Caki2 (cell line): Measurements from ENCODE around the gene OXTR. TPM values are rescaled to one million over a fixed set of nuclear protein-coding genes. Genes with fewer than 3 reads are reported as not detected.

Experiments used
- DNase-seq: peaks from one replicate; pipeline ENCODE4 v3.0.0-alpha.2; 2015; ENCODE audit warnings: low read depth
- in situ Hi-C: cut with HindIII; loops from 2 replicates; pipeline ENCODE4 v1.10.0; 2016; ENCODE audit warnings: low sequenced_read_pairs, low pct_unique_long_range_greater_than_20kb, mixed read lengths
- total RNA-seq: library from RNA; depleted of rRNA; stranded (reverse); fragments of >200 nt; shearing (Covaris generic); gene quantifications from 2 replicates; pipeline ENCODE4 v1.2.3, GENCODE V29; 2014; ENCODE audit warnings: low replicate concordance; rRNA removed

Gene OXTR
- 0.61 and 1.6 TPM in 2 replicates for total RNA-seq

DNA sequence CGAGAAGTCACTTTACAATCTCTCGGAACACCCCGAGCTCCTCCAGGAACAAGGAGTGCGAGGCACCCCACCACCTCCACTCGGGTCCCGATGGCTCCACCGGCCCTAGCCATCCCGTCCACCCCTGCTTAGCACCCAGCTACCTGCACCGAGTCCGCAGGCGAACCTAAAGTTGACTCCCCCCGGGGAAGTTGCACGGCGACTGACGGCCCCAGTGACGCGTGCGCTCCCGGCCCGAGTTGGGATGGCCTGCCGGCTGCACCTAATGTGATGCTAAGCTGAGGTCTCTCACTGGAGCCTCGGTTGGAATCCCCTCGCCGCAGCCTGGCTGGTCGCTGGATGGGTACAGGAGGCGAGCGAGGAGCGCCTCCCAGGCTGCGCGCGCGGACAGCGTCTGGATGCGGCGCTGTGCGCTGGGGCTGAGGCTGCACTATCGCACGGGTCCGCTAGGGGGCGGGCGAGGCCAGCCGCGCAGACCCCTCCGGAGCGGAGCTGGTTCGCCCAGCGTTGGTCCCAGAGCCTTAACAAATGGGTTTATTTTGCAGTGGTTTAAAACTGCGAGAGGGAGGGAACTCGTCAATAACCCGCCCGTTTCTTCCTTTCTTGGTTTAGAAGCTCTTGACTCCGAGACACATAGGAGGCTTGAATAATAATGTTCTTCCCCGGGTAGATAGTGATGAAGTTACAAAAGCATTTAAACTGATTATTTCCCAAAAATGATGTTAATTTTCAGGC is at the start of gene OXTR:
OXTR (minus strand) TSS at position 526 of the 735 bp plus-strand sequence. CDS start 1,426 bp downstream, outside the sequence.
- in situ Hi-C loops = no loop called here
- DNase-seq = peak; percentile 61

DNA sequence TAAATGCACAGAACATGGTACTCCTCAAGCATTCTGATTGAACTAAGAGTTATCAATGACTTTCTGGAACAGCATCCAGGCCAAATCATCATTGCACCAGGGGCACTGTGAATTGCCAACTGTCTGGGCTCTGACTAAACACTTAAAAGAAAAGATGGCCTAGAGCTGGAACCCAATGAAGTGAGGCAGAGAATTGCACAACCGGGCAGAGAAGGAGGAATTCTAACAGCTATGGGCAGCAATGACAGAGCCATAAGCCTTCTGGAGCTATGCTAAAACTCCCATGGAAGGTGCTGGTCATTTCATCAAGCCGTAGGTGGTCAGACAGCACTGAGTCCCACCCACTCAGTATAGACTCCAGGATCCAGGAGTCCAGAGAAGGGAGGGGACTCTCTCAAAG is 48.1 kb upstream of the OXTR start:
- in situ Hi-C loops = no loop called here
- no peak for DNase-seq

DNA sequence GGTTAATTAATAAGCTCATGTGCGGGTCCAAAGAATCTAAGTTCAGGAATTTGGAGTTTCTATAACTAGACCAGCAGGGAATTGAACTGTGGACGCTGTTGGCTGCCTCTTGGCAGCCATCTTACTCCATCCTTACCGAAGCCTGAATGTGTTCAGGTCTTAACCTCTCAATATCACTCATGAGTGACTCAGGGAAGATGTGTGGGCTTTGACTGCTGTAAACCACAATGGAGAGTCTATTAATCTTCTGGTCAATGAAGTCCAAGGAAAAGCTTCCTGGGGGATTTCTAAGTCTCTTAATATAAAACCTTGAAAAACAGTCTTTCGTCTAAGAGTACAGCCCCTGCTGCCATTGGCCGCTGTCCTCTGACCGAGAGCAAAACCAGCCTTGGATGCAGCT is 46.7 kb upstream of the OXTR start:
- in situ Hi-C loops = no loop called here
- no peak for DNase-seq

DNA sequence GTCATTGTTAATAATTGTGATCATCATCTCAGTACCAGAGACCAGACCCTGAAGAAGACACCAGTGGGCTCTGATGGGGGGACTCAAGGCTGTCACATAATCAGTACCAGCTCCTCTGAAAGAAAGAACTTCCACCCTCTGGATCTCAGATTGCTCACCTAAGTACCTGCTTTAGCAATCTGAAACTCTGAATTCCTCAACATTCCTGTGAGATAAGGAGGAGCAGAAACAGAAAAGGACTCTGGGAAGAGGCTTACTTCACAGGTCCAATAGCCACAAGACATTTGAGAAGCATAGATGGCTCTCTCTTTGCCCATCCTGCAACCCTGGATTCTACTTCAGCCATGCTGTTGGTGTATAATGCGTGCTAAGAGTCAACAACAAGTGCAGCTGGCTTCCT is 44.0 kb upstream of the OXTR start:
- in situ Hi-C loops = no loop called here
- no peak for DNase-seq

DNA sequence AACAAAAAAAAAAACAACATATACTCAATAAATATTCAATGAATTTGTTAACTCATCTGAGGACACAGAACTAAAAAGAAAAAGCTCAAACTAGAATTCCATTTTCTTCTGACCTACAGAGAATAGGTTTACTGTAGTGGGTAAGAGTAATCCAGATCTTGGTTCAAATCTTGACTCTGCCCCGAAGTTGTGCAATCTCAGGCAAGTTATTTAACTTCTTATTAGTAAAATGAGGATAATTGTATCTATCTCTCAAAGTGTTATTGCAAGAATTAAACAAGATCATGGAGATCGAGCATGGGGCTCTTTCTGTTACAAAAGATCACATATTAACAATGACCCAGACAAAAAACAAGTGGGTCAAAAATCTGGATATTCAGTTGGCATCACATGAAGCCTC is 41.1 kb upstream of the OXTR start:
- in situ Hi-C loops = no loop called here
- DNase-seq = no peak

DNA sequence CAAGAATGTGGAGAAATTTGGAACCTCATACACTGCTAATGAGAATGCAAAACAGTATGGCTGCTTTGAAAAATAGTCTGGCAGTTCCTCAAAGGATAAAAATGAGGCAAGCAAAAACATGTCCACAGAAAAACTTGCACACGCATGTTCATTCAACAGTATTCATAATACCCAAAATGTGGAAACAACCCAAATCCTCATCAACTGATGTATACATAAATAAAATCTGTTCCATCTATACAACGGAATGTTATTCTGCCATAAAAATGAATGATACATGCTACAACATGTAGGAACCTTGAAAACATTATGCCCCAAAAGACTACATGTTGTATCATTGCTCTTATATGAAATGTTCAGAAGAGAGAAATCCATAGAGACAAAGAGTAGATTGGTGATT is 36.4 kb upstream of the OXTR start:
- in situ Hi-C loops = no loop called here
- no peak for DNase-seq

DNA sequence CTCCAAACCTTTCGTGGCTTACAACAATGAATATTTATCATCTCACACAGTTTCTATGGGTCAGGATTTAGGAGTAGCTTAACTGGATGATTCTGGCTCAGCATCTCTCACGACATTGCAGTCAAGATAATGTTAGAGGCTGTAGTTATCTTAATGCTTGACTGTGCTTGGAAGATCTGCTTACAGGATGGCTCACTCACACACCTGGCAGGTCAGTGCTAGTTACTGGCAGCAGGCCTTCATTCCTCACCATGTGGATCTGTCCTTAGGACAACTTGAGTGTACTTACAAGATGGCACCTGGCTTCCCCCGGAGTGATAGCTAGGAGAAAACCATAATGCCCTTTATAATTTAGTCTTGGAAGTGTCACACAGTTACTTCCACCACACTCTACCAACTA is 32.8 kb upstream of the OXTR start:
- in situ Hi-C loops = no loop called here
- no peak for DNase-seq

DNA sequence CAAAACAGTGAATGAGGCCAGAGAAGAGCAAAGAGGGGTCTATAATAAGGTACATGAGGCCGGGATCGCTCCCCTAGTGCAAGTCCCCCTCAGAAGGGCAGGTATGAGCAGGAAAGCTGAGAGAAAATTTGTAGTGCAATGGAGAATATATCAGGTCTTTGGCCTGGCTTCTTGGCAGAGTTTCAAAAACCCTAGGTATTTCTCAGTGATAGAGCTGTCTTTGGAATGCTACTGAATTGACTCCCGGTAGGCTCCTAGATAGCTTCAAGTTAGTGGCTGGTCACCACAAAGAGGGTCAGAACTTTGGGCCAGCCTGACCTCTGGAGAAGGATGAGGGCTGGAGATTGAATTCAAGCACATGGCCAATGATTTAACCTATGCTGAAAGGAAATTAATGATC is 30.6 kb upstream of the OXTR start:
- DNase-seq = no peak
- in situ Hi-C loops = no loop called here

DNA sequence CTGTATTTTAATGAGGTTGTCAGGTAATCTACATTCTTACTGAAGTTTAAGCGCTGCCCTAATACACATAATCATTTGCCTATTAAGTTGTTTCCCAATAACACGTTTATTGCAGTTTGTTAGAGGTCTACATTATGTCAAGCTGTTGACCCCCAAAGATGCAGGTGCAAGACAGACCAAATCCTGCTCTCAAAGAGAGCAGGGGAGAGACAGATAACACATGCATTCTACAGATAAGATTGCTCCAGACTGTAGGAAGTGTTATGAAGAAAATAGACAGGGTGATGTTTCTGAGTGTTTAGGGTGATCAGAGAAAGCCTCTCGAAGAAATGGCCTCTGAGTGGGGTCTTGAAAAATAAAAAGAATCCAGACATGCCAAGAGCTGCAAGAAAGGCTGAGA is 24.8 kb upstream of the OXTR start:
- in situ Hi-C loops = no loop called here
- DNase-seq = no peak

DNA sequence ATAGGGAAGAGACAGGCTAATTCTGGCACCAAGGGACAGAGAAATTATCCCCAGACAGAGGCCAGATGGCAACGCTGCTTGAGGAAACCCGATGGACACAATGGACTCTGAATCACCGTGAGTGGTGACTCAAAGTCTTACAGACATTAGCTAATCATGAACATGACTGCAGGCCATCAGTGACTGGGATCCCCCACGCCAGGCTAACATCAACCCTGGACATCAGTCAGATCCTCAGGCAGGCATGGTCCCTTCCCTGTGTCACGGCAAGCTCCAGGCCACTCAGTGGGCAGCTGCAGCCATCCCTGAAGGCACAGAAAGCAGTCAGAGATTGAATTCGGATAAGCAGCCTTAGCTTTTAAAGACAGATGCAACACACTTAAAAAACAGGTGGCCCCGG is 23.8 kb upstream of the OXTR start:
- DNase-seq = peak; percentile 68
- in situ Hi-C loops = no loop called here

DNA sequence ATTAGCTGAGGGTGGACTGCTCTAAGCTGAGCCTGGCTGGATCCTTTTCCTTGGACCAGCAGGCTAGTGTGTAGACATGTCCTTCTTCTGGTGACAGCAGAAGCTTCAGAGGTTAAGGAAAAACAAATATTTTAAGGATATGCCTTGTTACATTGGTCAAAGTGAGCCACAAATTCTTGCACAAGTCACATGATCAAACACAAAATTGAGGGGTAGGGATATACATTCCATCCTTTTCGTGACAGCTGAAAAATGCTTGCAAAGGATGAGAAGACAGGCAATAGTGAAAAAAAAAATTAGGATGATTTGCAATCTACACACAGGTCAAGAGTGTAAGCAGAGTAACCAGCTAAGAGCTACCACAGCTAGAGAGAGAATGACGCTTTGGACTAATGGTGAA is 21.1 kb upstream of the OXTR start:
- in situ Hi-C loops = no loop called here
- no peak for DNase-seq

DNA sequence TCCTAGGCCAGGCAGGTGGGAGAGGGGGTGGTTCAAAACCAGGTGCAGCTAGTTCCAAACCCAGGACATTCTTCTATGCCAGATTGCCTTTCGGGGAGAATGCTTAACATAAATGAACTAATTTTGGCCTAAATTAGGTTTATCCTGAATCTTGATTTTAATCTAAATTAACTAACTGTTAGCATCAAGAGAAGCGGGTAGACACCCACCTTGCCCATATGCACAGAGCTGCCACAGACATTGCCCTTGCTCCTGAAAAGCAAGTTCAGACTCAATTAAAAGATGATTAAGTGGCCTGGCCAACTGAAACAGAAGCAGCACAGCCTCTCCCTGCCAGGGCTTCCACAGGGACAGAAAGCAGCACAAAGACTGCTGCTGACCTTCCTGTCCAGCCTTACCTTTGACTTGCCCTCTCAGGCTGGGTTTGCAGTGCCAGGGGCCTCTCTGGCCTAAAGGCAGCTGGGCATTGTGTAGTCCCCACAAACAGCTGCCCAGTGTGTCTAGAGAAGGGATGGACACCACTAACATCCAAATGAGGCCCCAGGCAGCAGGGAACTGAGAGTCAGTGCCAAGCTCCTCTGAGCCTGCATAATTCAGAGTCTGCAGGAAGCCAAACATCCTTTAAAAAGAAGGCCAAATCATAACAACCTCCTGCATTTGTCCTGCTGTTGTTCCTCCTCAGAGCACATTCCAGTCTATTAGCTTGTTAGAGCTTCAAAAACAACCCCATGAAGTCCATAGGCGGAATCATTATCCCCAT is 15.4 kb upstream of the OXTR start:
- DNase-seq = no peak
- in situ Hi-C loops = no loop called here

DNA sequence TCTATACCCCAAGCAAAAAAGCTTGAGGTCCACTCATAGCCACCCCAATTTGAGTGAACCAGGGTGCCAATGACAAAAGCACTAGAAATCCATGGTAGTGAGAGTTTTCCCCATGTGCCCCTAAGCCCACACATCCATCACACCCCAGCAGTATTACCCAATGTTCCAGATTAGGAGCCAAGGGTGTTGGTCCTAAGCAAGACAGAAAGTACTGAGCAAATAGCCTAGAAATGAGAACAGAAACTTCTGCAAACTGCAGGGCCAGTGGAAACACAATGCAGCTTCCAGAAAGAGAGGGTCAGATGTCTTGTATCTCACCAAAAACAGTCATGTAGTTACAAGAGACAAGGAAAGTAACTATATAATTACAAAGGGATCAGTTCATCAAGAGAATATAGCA is 10.9 kb upstream of the OXTR start:
- in situ Hi-C loops = no loop called here
- no peak for DNase-seq

DNA sequence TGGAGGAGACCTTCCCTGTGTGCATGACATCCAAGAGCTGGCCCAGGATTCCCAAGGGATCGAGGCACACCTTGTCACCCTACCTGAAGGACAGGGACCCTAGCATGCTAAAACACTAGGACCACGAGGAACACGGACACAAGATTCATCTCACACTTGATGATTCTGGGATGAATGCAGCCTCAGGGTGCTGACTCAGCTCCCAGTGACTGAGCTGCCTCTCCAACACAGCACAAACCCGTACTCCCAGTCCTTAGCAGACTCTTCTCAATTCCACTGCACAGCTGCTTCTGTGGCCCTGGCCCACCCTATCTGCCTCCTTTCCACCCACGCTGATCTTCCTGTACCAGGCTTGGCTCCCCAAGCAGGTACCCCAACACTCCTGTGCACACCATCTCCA is 9.1 kb upstream of the OXTR start:
- in situ Hi-C loops = no loop called here
- no peak for DNase-seq

DNA sequence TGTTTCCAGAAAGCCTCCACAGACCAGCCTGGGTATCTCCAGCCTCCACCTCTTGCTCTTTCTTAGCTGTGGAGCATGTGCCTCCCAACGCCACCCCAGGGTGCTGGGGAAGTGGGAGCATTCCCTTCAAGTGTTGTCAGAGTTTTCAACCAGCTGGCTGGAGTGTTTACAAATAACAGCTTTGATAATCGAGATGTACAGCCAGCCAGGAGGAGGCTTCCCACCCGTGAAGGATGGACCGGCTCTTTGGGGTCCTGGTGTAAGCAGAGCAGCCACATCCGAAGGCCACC is 8.5 kb upstream of the OXTR start:
- in situ Hi-C loops = no loop called here
- DNase-seq = no peak

DNA sequence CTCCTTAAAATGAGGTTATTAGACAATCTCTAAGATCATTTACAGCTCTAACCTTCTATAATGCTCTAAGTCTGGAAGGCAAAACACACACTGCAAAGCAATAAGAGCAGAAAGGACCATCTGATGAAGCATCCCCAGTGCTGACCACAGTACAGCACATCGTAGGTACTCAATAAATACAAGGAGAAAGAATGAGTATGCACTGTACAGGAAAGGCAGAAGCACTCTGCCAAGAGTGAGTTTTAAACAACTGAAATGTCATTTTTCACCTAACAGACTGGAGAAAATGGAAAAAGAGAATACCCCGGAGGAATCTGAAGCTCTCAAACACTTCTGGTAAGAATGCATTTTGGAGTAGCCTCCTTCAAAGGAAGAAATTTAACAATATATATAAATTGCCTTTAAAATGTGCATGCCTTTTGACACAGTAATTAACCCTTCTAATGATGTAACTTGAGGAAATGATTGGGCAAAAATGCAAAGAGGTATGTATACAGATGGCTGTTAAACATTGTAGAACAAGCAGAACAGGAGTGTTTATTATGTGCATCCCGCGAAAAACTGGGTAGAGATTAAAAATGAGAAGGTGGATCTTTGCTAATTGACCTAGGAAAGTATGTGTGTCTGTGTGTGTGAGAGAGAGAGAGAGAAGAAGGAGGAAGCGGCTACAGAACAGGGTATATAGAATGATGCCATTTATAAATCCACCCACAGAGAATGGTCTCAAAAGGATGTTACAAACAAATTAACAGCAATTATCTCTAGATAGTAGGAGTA is 8.0 kb upstream of the OXTR start:
- in situ Hi-C loops = no loop called here
- no peak for DNase-seq

DNA sequence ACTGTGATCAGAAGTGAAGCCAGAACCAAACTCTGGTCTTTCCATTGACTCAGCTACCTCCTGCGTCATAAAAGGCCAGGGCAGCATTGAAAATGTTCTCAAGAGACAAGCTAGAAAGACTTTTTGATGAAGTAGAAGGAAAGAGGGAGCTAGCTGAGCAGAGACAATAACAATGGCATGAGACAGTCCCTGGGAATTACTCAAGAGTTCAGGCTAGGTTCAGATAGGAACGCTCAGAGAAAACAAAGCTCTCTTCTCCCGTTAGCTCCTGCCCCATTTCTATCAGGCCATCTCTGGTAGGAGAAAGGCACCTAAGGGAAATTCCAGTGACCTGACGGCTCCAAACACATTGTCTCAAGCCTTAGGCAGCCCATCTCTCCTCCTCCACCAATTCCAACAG is 7.0 kb upstream of the OXTR start:
- in situ Hi-C loops = no loop called here
- DNase-seq = peak; percentile 19

DNA sequence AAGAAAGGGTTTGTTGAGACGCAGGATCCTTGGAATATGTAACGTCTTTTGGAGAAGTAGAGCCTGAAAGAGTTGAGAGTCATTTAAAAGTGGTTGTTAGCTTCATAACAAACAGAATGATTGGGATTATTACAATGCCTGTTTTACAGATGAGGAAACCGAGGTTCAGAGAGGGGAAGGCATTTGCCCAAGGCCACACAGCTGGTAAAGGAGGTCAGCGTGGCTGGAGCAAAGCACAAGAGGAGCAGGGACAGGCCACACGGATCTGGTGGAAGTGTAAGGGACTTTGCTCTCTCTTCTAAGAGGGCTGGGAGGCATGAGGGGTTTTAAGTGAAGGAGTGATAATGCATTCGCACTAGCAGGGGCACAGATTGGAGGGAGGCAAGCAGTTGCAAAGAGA is 6.2 kb upstream of the OXTR start:
- in situ Hi-C loops = no loop called here
- DNase-seq = no peak

DNA sequence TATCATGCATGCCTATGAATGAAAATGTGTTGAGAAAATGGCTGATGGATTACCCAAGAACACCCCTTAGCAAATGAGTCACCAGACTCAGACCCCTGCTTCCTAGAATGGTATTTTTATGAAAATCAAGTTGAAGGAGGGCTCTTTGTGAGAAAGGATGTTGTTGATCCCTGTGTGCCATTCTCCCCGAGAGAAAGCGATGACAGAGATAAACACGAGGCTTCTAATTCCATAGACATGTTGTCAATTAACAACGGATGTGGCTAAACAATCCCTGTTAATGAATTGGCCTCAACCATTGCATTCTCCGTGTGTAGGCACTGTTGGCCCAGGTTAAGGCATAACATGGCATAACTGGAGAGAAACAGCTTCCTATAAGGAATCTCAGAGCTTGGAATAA is 5.8 kb upstream of the OXTR start:
- DNase-seq = no peak
- in situ Hi-C loops = no loop called here
